K562 (cell line): ENCODE data around the gene PSAT1. TPM values are rescaled to one million over a fixed set of nuclear protein-coding genes. Genes with fewer than 3 reads are reported as not detected.

Experiments used
- ATAC-seq: fragments of 200-7000 bp; cut with Tn5 transposase; 3 replicates; pipeline ENCODE4 v1.9.1; 2020; ENCODE audit warnings: moderate library complexity
- BruUV-seq: library from RNA; stranded (reverse); fragments of 400-500 nt; replicated peaks from 2 replicates; lab custom pipeline; 2021; lab: Mats Ljungman, UMichigan
- CTCF ChIA-PET: fragments of 300-600 bp; formaldehyde crosslinking; extraction: SDS; loops from one replicate; lab custom pipeline; 2021; ENCODE audit warnings: low intra/inter-chr PET ratio; lab: Yijun Ruan, JAX
- POLR2A ChIA-PET: fragments of 300-600, 350-650 bp; sonication (Branson Sonifier 250); formaldehyde crosslinking; extraction: SDS; loops from one replicate; lab custom pipeline; 2021; ENCODE audit warnings: antibody characterized with exemption, inconsistent platforms; lab: Yijun Ruan, JAX
- DNase-seq, 4 experiments: peaks; one replicate each; pipeline versions ENCODE4 v3.0.0 to v3.0.0-alpha.2; 2011 to 2018; ENCODE audit warnings: low spot score in 3 of 4, mixed read lengths in 3 of 4; ENCODE audit errors: extremely low read depth in 1 of 4
- FAIRE-seq: peaks from 2 replicates; lab custom pipeline; 2011; peaks lifted over from hg19 to GRCh38; lab: Jason Lieb, UNC
- H2AFZ ChIP-seq: 2 replicates; pipeline ENCODE4 v1.6.0; 2011; ENCODE audit warnings: low read depth, low read length, control low read depth, inconsistent platforms
- H3K27ac ChIP-seq: fragments of 200-600 bp; 3 replicates; pipeline ENCODE4 v1.8.0; 2011; ENCODE audit warnings: low read depth, mild to moderate bottlenecking, control low read depth, inconsistent platforms, low read length, moderate library complexity, mixed read lengths; ENCODE audit errors: extremely low read depth
- H3K27me3 ChIP-seq, 2 experiments: fragments of 300-600 bp in 1 of 2; 2 replicates in 1 of 2; 3 replicates in 1 of 2; pipeline versions ENCODE4 v1.6.0 to v1.8.0; 2011; ENCODE audit warnings: inconsistent platforms in 2 of 2, low read length in 2 of 2, mild to moderate bottlenecking in 1 of 2, mixed read lengths in 1 of 2, moderate library complexity in 1 of 2; ENCODE audit not compliant: control insufficient read depth in 2 of 2, insufficient read depth in 2 of 2
- H3K36me3 ChIP-seq: fragments of 300-600 bp; 3 replicates; pipeline ENCODE4 v1.8.0; 2011; ENCODE audit warnings: mild to moderate bottlenecking, low read length, inconsistent platforms; ENCODE audit not compliant: control insufficient read depth, insufficient read depth
- H3K4me1 ChIP-seq, 2 experiments: fragments of 200-600 bp in 1 of 2; replicated peaks in 1 of 2; 2 replicates in 1 of 2; 3 replicates in 1 of 2; pipeline versions ENCODE4 v1.5.1 to v1.8.0; 2011; ENCODE audit warnings: inconsistent platforms in 2 of 2, low read length in 2 of 2, mild to moderate bottlenecking in 1 of 2, mixed read lengths in 1 of 2, moderate library complexity in 1 of 2; ENCODE audit not compliant: control insufficient read depth in 2 of 2, insufficient read depth in 2 of 2
- H3K4me2 ChIP-seq: 2 replicates; pipeline ENCODE4 v1.6.1; 2011; ENCODE audit warnings: low read length, control low read depth, inconsistent platforms, mixed read lengths; ENCODE audit not compliant: insufficient read depth
- H3K4me3 ChIP-seq: fragments of 200-600 bp; sonication (generic), shearing (Covaris generic); 2 replicates; pipeline ENCODE4 v1.5.1; 2016; ENCODE audit warnings: control low read depth, inconsistent platforms
- H3K79me2 ChIP-seq: fragments of 200-600 bp; 3 replicates; pipeline ENCODE4 v1.8.0; 2011; ENCODE audit warnings: low read length, inconsistent platforms; ENCODE audit not compliant: control insufficient read depth, insufficient read depth
- H3K9ac ChIP-seq, 2 experiments: 2 replicates each; pipeline versions ENCODE4 v1.6.0 to v1.6.1; 2011; ENCODE audit warnings: low read depth in 2 of 2, low read length in 2 of 2, control low read depth in 1 of 2, inconsistent platforms in 1 of 2, mild to moderate bottlenecking in 1 of 2, mixed read lengths in 1 of 2; ENCODE audit not compliant: insufficient read depth in 1 of 2
- H3K9me1 ChIP-seq: one replicate; pipeline ENCODE4 v1.6.0; 2011; ENCODE audit warnings: inconsistent platforms, mild to moderate bottlenecking, low read length, moderate library complexity; ENCODE audit not compliant: control insufficient read depth, insufficient read depth
- H3K9me3 ChIP-seq: replicated peaks from 2 replicates; pipeline ENCODE4 v1.5.1; 2011; ENCODE audit warnings: low read depth, low read length, inconsistent platforms; ENCODE audit not compliant: control insufficient read depth, insufficient read depth
- H4K20me1 ChIP-seq: replicated peaks from 2 replicates; pipeline ENCODE4 v1.6.1; 2011; ENCODE audit warnings: low read length, inconsistent platforms, mixed read lengths; ENCODE audit not compliant: control insufficient read depth, insufficient read depth
- ADNP ChIP-seq: fragments of 200-800 bp; sonication (Bioruptor generic); IDR thresholded peaks from 2 replicates; pipeline ENCODE4 v1.6.1; 2016; ENCODE audit warnings: missing genetic modification characterization, missing compliant biosample characterization
- ETV1 ChIP-seq: fragments of 450-650 bp; conservative IDR thresholded peaks from 2 replicates; pipeline ENCODE4 v1.6.1; 2016; ENCODE audit warnings: missing genetic modification characterization, control low read depth, low read depth, missing compliant biosample characterization
- FOXA1 ChIP-seq: fragments of 450-650 bp; IDR thresholded peaks from 2 replicates; pipeline ENCODE4 v1.6.1; 2016; ENCODE audit warnings: mild to moderate bottlenecking, borderline replicate concordance
- JUNB ChIP-seq: fragments of 450-650 bp; formaldehyde crosslinking; conservative IDR thresholded peaks from 2 replicates; pipeline ENCODE4 v1.4.0; 2020; ENCODE audit warnings: mild to moderate bottlenecking
- MGA ChIP-seq: fragments of 450-650 bp; IDR thresholded peaks from 2 replicates; pipeline ENCODE4 v1.6.1; 2016; ENCODE audit warnings: mild to moderate bottlenecking, moderate library complexity
- NFE2 ChIP-seq: IDR thresholded peaks from 2 replicates; pipeline ENCODE4 v1.6.1; 2014; ENCODE audit warnings: antibody characterized with exemption, low read depth
- PYGO2 ChIP-seq: fragments of 450-650 bp; IDR thresholded peaks from 2 replicates; pipeline ENCODE4 v1.6.1; 2016; ENCODE audit warnings: mild to moderate bottlenecking, missing genetic modification characterization, moderate library complexity, missing compliant biosample characterization
- RFX7 ChIP-seq: fragments of 250-450 bp; sonication (Bioruptor Pico); IDR thresholded peaks from 2 replicates; pipeline ENCODE4 v1.5.1; 2021; ENCODE audit warnings: mild to moderate bottlenecking
- RNF2 ChIP-seq: sonication (generic); IDR thresholded peaks from 2 replicates; pipeline ENCODE4 v1.6.1; 2016
- SREBF2 ChIP-seq: sonication (generic); formaldehyde crosslinking; IDR thresholded peaks from 2 replicates; pipeline ENCODE4 v1.4.0; 2020; ENCODE audit warnings: mild to moderate bottlenecking, missing genetic modification reagents
- SRSF1 ChIP-seq: fragments of 200-400 bp; formaldehyde crosslinking; IDR thresholded peaks from 2 replicates; pipeline ENCODE4 v1.6.1; 2017; ENCODE audit warnings: mild to moderate bottlenecking, low read depth, low read length, moderate library complexity
- TRIM24 ChIP-seq, 2 experiments: fragments of 450-650 bp; IDR thresholded peaks; 2 replicates each; pipeline ENCODE4 v1.6.1; 2016
- ZNF133 ChIP-seq: fragments of 250-450 bp; sonication (Bioruptor Pico); IDR thresholded peaks from 2 replicates; pipeline ENCODE4 v1.4.0; 2020; ENCODE audit warnings: mild to moderate bottlenecking
- ZNF197 ChIP-seq: fragments of 200-800 bp; sonication (Bioruptor generic); IDR thresholded peaks from 2 replicates; pipeline ENCODE4 v1.6.1; 2016; ENCODE audit warnings: low read depth, missing genetic modification characterization, missing compliant biosample characterization
- ZNF644 ChIP-seq: fragments of 200-800 bp; sonication (Bioruptor generic); IDR thresholded peaks from 2 replicates; pipeline ENCODE4 v1.6.1; 2016; ENCODE audit warnings: low read depth, missing genetic modification characterization, missing compliant biosample characterization
- WGBS: fragments of 100-300 bp; shearing (Covaris generic); methylation state at CpG from one replicate; pipeline ENCODE4 v1.1.6; 2016; ENCODE audit warnings: low coverage, mixed read lengths; ENCODE audit not compliant: insufficient coverage; ENCODE audit errors: missing lambda C conversion rate; 5-methylcytosine and 5-hydroxymethylcytosine counted together
- in situ Hi-C: fragments of 300-500 bp; cut with MboI; formaldehyde crosslinking; loops from 4 replicates; pipeline ENCODE4 v1.15.0; 2018; ENCODE audit warnings: inconsistent platforms, mixed read lengths
- intact Hi-C: fragments of 100-400 bp; cut with micrococcal nuclease; formaldehyde crosslinking; loops from 2 replicates; pipeline ENCODE4 v1.14.2; 2022
- polyA plus RNA-seq, 8 experiments: library from polyadenylated mRNA; depleted of rRNA in 4 of 8; stranded (reverse) in 5 of 8; unstranded in 3 of 8; fragments of >200 nt; fragmentation: Nextera tagmentation in 2 of 8; fragmentation: Illumina TruSeq in 1 of 8; extraction: Ambion mirVana in 2 of 8; extraction: Trizol in 1 of 8; gene quantifications; 2 replicates each; pipeline versions ENCODE4 v1.2.1 to v1.2.3, GENCODE V29; 2011 to 2014; ENCODE audit warnings: inconsistent platforms in 1 of 8, missing spikeins in 1 of 8
- total RNA-seq, 7 experiments: library from RNA; depleted of rRNA in 6 of 7; stranded (reverse); fragments of >200 nt in 6 of 7; fragmentation: Illumina TruSeq in 2 of 7; extraction: Trizol in 2 of 7; gene quantifications; 2 replicates each; pipeline versions ENCODE4 v1.2.1 to v1.2.3, GENCODE V29; 2011 to 2021; ENCODE audit warnings: low replicate concordance in 1 of 7

Gene PSAT1
- total and polyA plus RNA-seq, 9 of the 15 experiments (the other 6 are each of a cell fraction or from before 2014, with no cell fraction given) = 29.7 to 151 (median 98.3) TPM

- POLR2A ChIA-PET = no interaction called here
- in situ Hi-C loops = no loop called here
- Histone ChIP-seq H3K9me3 (no peaks in the 10 kb centered on the region), H3K4me3 (no peak overlapping the region), H3K9me1 (no peaks in the 10 kb centered on the region), H2AFZ (no peak overlapping the region), H3K27ac (no peak overlapping the region), H3K4me2 (no peak overlapping the region), H3K79me2 (no peaks in the 10 kb centered on the region)
- ATAC-seq (no peak), DNase-seq (no peak)
- no TSS peak for BruUV-seq
- intact Hi-C loops = no loop called here
- WGBS = 47% methylated on average over 3 of the region's 3 CpGs
- TF ChIP-seq JUNB (CRISPR knock-in tag) (no peak), SREBF2 (CRISPR knock-in tag) (no peak), ETV1 (tag) (no peak), RNF2 (no peak), ADNP (tag) (no peak), NFE2 (no peak), ZNF197 (CRISPR knock-in tag) (no peak), RFX7 (no peak), FOXA1 (no peak), MGA (no peak), TRIM24 (IDR thresholded peaks at IDR 0.05) (no peak), SRSF1 (no peak), ZNF644 (no peak), ZNF133 (CRISPR knock-in tag) (no peak), PYGO2 (tag) (no peak)
- TF ChIP-seq, all 486 proteins: peak for 0
- Histone ChIP-seq H3K36me3 (peaks cover 13% of the 10 kb centered on the region), H3K27me3 (no peaks in the 10 kb centered on the region), H3K4me1 (no peaks in the 10 kb centered on the region), H4K20me1 (no peaks in the 10 kb centered on the region), H3K9ac (no peak overlapping the region)
- CTCF ChIA-PET = no interaction called here
- FAIRE-seq = no peak
Observed at GRCh38 chr9:78332381-78332780, 35.5 kb downstream of the PSAT1 start.
